ENCODE measurements around the gene CRLF3. TPM values are rescaled to one million over a fixed set of nuclear protein-coding genes. Genes with fewer than 3 reads are reported as not detected.

The CRLF3 gene
- total and polyA plus RNA-seq, 2 of the 4 experiments (the other 2 are of a cell fraction) = 6.1 to 15.2 TPM

- Histone ChIP-seq H4K20me1 (ENCODE audit: insufficient read depth, low read length) (no peaks in the 10 kb centered on the region), H3K4me1 (ENCODE audit: control insufficient read depth, insufficient read depth, low read length) (peaks cover 3% of the 10 kb centered on the region), H3K14ac (replicated peaks; ENCODE audit: low read depth, low read length) (no peak overlapping the region), H3K9me3 (ENCODE audit: control insufficient read depth, insufficient read depth, low read length) (no peaks in the 10 kb centered on the region), H3K4me2 (ENCODE audit: low read depth, low read length) (no peak overlapping the region; the same call in 1 of the 2 replicates), H4K91ac (ENCODE audit: insufficient read depth, low read depth, low read length) (no peak overlapping the region), H3K4ac (ENCODE audit: low read depth, low read length) (no peak overlapping the region), H2BK20ac (ENCODE audit: low read depth, low read length) (no peak overlapping the region), H3K56ac (ENCODE audit: extremely low read depth, insufficient read depth, low read length) (no peak overlapping the region), H3K23ac (ENCODE audit: low read depth, low read length) (no peak overlapping the region), H3K9ac (ENCODE audit: low read depth, low read length) (no peak overlapping the region), H2AFZ (replicated peaks; ENCODE audit: low read length, poor library complexity) (no peak overlapping the region), H4K5ac (ENCODE audit: low read depth, low read length) (peak overlapping the region; percentile 44; the same call in 1 of the 2 replicates), H3K9me1 (ENCODE audit: insufficient read depth, low read length) (no peaks in the 10 kb centered on the region), H2BK15ac (ENCODE audit: low read depth, low read length) (no peak overlapping the region), H2AK9ac (replicated peaks; ENCODE audit: low read depth, low read length, poor library complexity) (no peak overlapping the region), H3K27ac (ENCODE audit: insufficient read depth, low read length) (peak overlapping the region; percentile 60; the same call in 1 of the 2 replicates), H2BK120ac (ENCODE audit: low read depth, low read length) (no peak overlapping the region), H3K4me3 (ENCODE audit: insufficient read depth, low read depth, low read length) (no peak overlapping the region), H3K36me3 (ENCODE audit: control insufficient read depth, insufficient read depth, low read length) (no peaks in the 10 kb centered on the region), H3K27me3 (ENCODE audit: control insufficient read depth, insufficient read depth, low read length) (no peaks in the 10 kb centered on the region), H2AK5ac (ENCODE audit: low read depth, low read length) (no peak overlapping the region), H3K18ac (ENCODE audit: low read depth, low read length) (peak overlapping the region; percentile 60; the same call in 1 of the 2 replicates), H2BK5ac (ENCODE audit: low read depth, low read length, poor library complexity, severe bottlenecking) (peak overlapping the region; percentile 51), H3K79me1 (ENCODE audit: low read depth in 1 of 2, low read length in 2 of 2) (peaks cover 26 to 70% of the 10 kb centered on the region in 2 experiments), H4K8ac (ENCODE audit: low read depth in 2 of 2, low read length in 2 of 2) (no peak overlapping the region)
- CTCF ChIA-PET = interaction anchor here (1.5 kb wide), 1 partner anchor 15 kb away, joined by 4 read pairs; no protein-coding TSS in a partner anchor
- peak; percentile 2; the same call in 1 of the 2 replicates for ATAC-seq (ENCODE audit: low read depth)
- dilution Hi-C loops (cut with HindIII; ENCODE audit: low sequenced_read_pairs, unreplicated experiment) (no loop called here), intact Hi-C loops (cut with micrococcal nuclease) (no loop called here), in situ Hi-C loops (cut with MboI; ENCODE audit: low sequenced_read_pairs) (no loop called here)
- peak; percentile 9 for DNase-seq
- BruUV-seq (replicated peaks) = no TSS peak
- POLR2A ChIA-PET (ENCODE audit: unreplicated experiment) = no interaction called here
- TF ChIP-seq CEBPB (IDR thresholded peaks at IDR 0.05; ENCODE audit: low read depth, low read length) (no peak), SMC3 (IDR thresholded peaks at IDR 0.05; ENCODE audit: low read depth, low read length) (no peak), RAD21 (IDR thresholded peaks at IDR 0.05; ENCODE audit: low read length) (no peak), BHLHE40 (IDR thresholded peaks at IDR 0.05; ENCODE audit: low read depth, low read length) (no peak), RCOR1 (IDR thresholded peaks at IDR 0.05; ENCODE audit: insufficient replicate concordance, low read length) (no peak), FOS (IDR thresholded peaks at IDR 0.05; ENCODE audit: low read depth, low read length) (no peak), ELK1 (IDR thresholded peaks at IDR 0.05; ENCODE audit: borderline replicate concordance, low read depth, low read length) (no peak), CHD1 (IDR thresholded peaks at IDR 0.05; ENCODE audit: low read depth, low read length) (no peak), CTCF (conservative IDR thresholded peaks at IDR 0.05; ENCODE audit: low read depth, low read length) (no peak)
- 88% methylated on average over 4 of the region's 8 CpGs; no CpG with 5 or more reads in 1 of the 2 experiments for WGBS, 2 experiments (ENCODE audit: extremely low coverage in 2 of 2, insufficient read length in 1 of 2)
Measured at GRCh38 chr17:30819971-30820705, 4.4 kb downstream of the CRLF3 start.

Measured in IMR-90 (cell line).